GM12873 (cell line): ENCODE measurements around the gene CTNNA1.

Source experiments
- CTCF ChIP-seq: IDR thresholded peaks from 2 replicates; pipeline ENCODE4 v1.5.1; 2012; ENCODE audit warnings: low read depth, mild to moderate bottlenecking, moderate library complexity, low read length, control low read depth; ENCODE audit not compliant: insufficient read depth; ENCODE audit errors: missing control alignments

Gene CTNNA1

GRCh38 chr5:138717399-138717798 is 35.8 kb upstream of the CTNNA1 start:
- no peak for TF ChIP-seq CTCF

- no peak for TF ChIP-seq CTCF
Measured at GRCh38 chr5:138719811-138720210, 33.4 kb upstream of the CTNNA1 start.

- TF ChIP-seq CTCF: no peak
Measured at GRCh38 chr5:138720840-138721239, 32.4 kb upstream of the CTNNA1 start.

GRCh38 chr5:138721979-138722378 is 31.2 kb upstream of the CTNNA1 start:
- TF ChIP-seq CTCF: no peak

- no peak for TF ChIP-seq CTCF
Measured at GRCh38 chr5:138722544-138723177, 30.6 kb upstream of the CTNNA1 start.

- TF ChIP-seq CTCF: no peak
Measured at GRCh38 chr5:138724470-138725146, 28.6 kb upstream of the CTNNA1 start.

- peak; percentile 15 for TF ChIP-seq CTCF
Measured at GRCh38 chr5:138725153-138725817, 27.9 kb upstream of the CTNNA1 start.
